Upper lobe of left lung (tissue), 4 donors: ENCODE measurements around the gene ZSWIM1.

Source experiments
- POLR2A ChIP-seq, 4 donors: fragments of 450-650 bp; IDR thresholded peaks; one replicate each; pipeline ENCODE4 v1.5.1; 2016 to 2017; ENCODE audit warnings: antibody characterized with exemption in 4 of 4, mild to moderate bottlenecking in 2 of 4
- TF ChIP-seq, protein P1 (sequence below), 6 experiments: fragments of 450-650 bp in 4 of 6; fragments of 200-600 bp in 2 of 6; sonication (generic) in 2 of 6; IDR thresholded peaks; one replicate each; pipeline ENCODE4 v1.5.1; 2016 to 2019; ENCODE audit warnings: antibody characterized with exemption in 6 of 6

DNA sequence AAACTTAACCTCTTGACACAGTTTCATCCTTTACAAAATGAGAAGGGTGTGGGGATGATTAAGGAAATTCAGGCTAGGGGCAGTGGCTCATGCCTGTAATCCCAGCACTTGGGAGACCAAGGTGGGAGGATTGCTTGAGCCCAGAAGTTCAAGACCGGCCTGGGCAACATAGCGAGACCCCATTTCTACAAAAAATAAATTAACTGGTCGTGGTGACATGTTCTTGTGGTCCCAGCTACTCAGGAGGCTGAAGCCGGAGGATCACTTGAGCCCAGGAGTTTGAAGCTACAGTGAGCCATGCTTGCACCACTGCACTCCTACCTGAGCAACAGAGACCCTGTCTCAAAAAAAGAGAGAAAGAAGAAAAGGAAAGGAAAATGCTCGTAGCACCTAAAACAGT, 14.6 kb upstream of the ZSWIM1 start:
- TF ChIP-seq, protein P1, sequence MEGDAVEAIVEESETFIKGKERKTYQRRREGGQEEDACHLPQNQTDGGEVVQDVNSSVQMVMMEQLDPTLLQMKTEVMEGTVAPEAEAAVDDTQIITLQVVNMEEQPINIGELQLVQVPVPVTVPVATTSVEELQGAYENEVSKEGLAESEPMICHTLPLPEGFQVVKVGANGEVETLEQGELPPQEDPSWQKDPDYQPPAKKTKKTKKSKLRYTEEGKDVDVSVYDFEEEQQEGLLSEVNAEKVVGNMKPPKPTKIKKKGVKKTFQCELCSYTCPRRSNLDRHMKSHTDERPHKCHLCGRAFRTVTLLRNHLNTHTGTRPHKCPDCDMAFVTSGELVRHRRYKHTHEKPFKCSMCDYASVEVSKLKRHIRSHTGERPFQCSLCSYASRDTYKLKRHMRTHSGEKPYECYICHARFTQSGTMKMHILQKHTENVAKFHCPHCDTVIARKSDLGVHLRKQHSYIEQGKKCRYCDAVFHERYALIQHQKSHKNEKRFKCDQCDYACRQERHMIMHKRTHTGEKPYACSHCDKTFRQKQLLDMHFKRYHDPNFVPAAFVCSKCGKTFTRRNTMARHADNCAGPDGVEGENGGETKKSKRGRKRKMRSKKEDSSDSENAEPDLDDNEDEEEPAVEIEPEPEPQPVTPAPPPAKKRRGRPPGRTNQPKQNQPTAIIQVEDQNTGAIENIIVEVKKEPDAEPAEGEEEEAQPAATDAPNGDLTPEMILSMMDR (IDR thresholded peaks at IDR 0.05), result no peak
- no peak for TF ChIP-seq POLR2A (IDR thresholded peaks at IDR 0.05)
